LoVo (cell line): Measurements from ENCODE around the gene ABCA3.

Experiments
- DNase-seq: peaks from one replicate; pipeline ENCODE4 v3.0.0-alpha.2; 2016; ENCODE audit warnings: low spot score

ABCA3 gene

GRCh38 chr16:2308089-2308962 lies 32.2 kb downstream of the ABCA3 start:
- no peak for DNase-seq

GRCh38 chr16:2299915-2300192 lies 40.7 kb downstream of the ABCA3 start:
- no peak for DNase-seq

GRCh38 chr16:2299121-2299914 lies 41.2 kb downstream of the ABCA3 start:
- no peak for DNase-seq

GRCh38 chr16:2298621-2299020 lies 41.9 kb downstream of the ABCA3 start:
- DNase-seq: no peak

- no peak for DNase-seq
Observed at GRCh38 chr16:2297506-2297860, 43.0 kb downstream of the ABCA3 start.

GRCh38 chr16:2296661-2297505 lies 43.6 kb downstream of the ABCA3 start:
- DNase-seq: no peak

- no peak for DNase-seq
Observed at GRCh38 chr16:2295056-2295798, 45.3 kb downstream of the ABCA3 start.

- DNase-seq: no peak
Observed at GRCh38 chr16:2292221-2292620, 48.3 kb downstream of the ABCA3 start.

- DNase-seq: no peak
Observed at GRCh38 chr16:2289282-2289681, 51.2 kb downstream of the ABCA3 start.

GRCh38 chr16:2288726-2289125 lies 51.8 kb downstream of the ABCA3 start:
- no peak for DNase-seq

- DNase-seq: no peak
Observed at GRCh38 chr16:2287916-2288547, 52.5 kb downstream of the ABCA3 start.

GRCh38 chr16:2286550-2286949 lies 54.0 kb downstream of the ABCA3 start:
- DNase-seq: no peak

- DNase-seq: no peak
Observed at GRCh38 chr16:2285731-2286191, 54.8 kb downstream of the ABCA3 start.

- DNase-seq: no peak
Observed at GRCh38 chr16:2284797-2285576, 55.5 kb downstream of the ABCA3 start.

- DNase-seq: no peak
Observed at GRCh38 chr16:2284001-2284770, 56.3 kb downstream of the ABCA3 start.

- DNase-seq: no peak
Observed at GRCh38 chr16:2282866-2283555, 57.5 kb downstream of the ABCA3 start.

- DNase-seq: no peak
Observed at GRCh38 chr16:2282262-2282661, 58.3 kb downstream of the ABCA3 start.

GRCh38 chr16:2280981-2281542 lies 59.5 kb downstream of the ABCA3 start:
- no peak for DNase-seq

- no peak for DNase-seq
Observed at GRCh38 chr16:2280461-2280860, 60.1 kb downstream of the ABCA3 start.
